Caco-2 (cell line): Measurements from ENCODE around the gene KRT83. TPM values are rescaled to one million over a fixed set of nuclear protein-coding genes. Genes with fewer than 3 reads are reported as not detected.

Source experiments
- BruUV-seq: library from RNA; stranded (reverse); fragments of 400-500 nt; replicated peaks from 2 replicates; lab custom pipeline; 2021; lab: Mats Ljungman, UMichigan
- CTCF ChIA-PET: fragments of 300-600 bp; sonication (Branson Sonifier 250); formaldehyde crosslinking; loops from one replicate; lab custom pipeline; 2022; ENCODE audit warnings: antibody characterized with exemption; lab: Charles Lee
- POLR2A ChIA-PET: fragments of 300-600 bp; sonication (Branson Sonifier 250); formaldehyde crosslinking; loops from one replicate; lab custom pipeline; 2022; ENCODE audit warnings: antibody characterized with exemption; lab: Charles Lee
- DNase-seq, 2 experiments: peaks; one replicate each; pipeline versions ENCODE4 v3.0.0 to v3.0.0-alpha.2; 2020 to 2022
- H3K27me3 ChIP-seq: replicated peaks from 2 replicates; pipeline ENCODE4 v1.6.0; 2011; ENCODE audit warnings: low read length; ENCODE audit not compliant: control insufficient read depth, insufficient read depth
- H3K36me3 ChIP-seq: 2 replicates; pipeline ENCODE4 v1.5.1; 2011; ENCODE audit warnings: low read length; ENCODE audit not compliant: control insufficient read depth, insufficient read depth
- H3K4me1 ChIP-seq: fragments of 250-450 bp; sonication (Bioruptor Pico); 2 replicates; pipeline ENCODE4 v1.5.1; 2020; ENCODE audit warnings: mild to moderate bottlenecking
- H3K4me3 ChIP-seq: 2 replicates; pipeline ENCODE4 v1.5.1; 2011; ENCODE audit warnings: low read depth, mild to moderate bottlenecking, control low read depth, low read length
- H3K9me3 ChIP-seq: fragments of 250-450 bp; sonication (Bioruptor Pico); 2 replicates; pipeline ENCODE4 v1.5.1; 2020; ENCODE audit warnings: mild to moderate bottlenecking, moderate library complexity
- H3K27ac Mint-ChIP-seq: one replicate; pipeline ENCODE4 v1.8.0; 2022; ENCODE audit warnings: mixed read lengths; ENCODE audit not compliant: unreplicated experiment
- H3K27me3 Mint-ChIP-seq: one replicate; pipeline ENCODE4 v1.8.0; 2022; ENCODE audit warnings: mixed read lengths; ENCODE audit not compliant: insufficient read depth, unreplicated experiment
- H3K36me3 Mint-ChIP-seq: one replicate; pipeline ENCODE4 v1.8.0; 2022; ENCODE audit warnings: mild to moderate bottlenecking, mixed read lengths; ENCODE audit not compliant: insufficient read depth, unreplicated experiment
- H3K4me1 Mint-ChIP-seq: one replicate; pipeline ENCODE4 v1.8.0; 2022; ENCODE audit warnings: low read depth, mixed read lengths; ENCODE audit not compliant: unreplicated experiment
- H3K4me3 Mint-ChIP-seq: one replicate; pipeline ENCODE4 v1.8.0; 2022; ENCODE audit warnings: mild to moderate bottlenecking, moderate library complexity, mixed read lengths; ENCODE audit not compliant: unreplicated experiment
- H3K9me3 Mint-ChIP-seq: one replicate; pipeline ENCODE4 v1.8.0; 2022; ENCODE audit warnings: mixed read lengths; ENCODE audit not compliant: unreplicated experiment
- intact Hi-C: fragments of 100-400 bp; cut with micrococcal nuclease; formaldehyde crosslinking; loops from one replicate; pipeline ENCODE4 v1.10.0; 2022; ENCODE audit not compliant: unreplicated experiment
- total RNA-seq: library from RNA; stranded (reverse); gene quantifications from 2 replicates; pipeline ENCODE4 v1.2.3, GENCODE V29; 2022
- TF ChIP-seq, protein P1 (sequence below), 2 experiments: fragments of 200-600 bp in 1 of 2; IDR thresholded peaks; 1 replicate in 1 of 2; 2 replicates in 1 of 2; pipeline versions ENCODE4 v1.5.1 to v1.8.0; 2011 to 2022; ENCODE audit warnings: antibody characterized with exemption in 1 of 2, control low read depth in 1 of 2, inconsistent platforms in 1 of 2, low read depth in 1 of 2, low read length in 1 of 2, mild to moderate bottlenecking in 1 of 2, moderate library complexity in 1 of 2; ENCODE audit not compliant: insufficient read depth in 1 of 2, severe bottlenecking in 1 of 2, unreplicated experiment in 1 of 2

Gene KRT83
- total RNA-seq, 1 experiment from 2014 or later = not detected

DNA sequence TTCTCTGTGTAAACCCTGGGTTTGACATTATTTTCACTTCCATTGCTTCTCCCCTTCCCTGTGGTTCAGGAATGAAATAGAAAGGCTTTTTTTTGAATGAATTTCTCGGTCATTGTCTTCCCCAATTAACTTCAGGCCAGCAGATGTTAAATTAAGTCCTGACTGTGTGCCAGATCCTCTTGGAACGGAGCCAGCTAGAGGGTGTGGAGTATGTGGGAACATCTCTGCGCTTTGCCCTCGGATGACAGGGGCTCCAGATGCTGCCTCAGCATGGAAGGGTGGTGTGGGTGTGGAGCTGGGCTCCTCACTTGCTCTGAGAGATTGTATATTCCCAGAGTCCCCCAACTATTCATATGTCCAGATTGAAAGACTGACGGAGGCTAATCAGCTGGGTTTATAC is 33.0 kb upstream of the KRT83 start:
- Mint-ChIP-seq H3K9me3 (no peaks in the 10 kb centered on the region), H3K4me3 (no peak overlapping the region), H3K4me1 (no peaks in the 10 kb centered on the region), H3K27ac (no peak overlapping the region), H3K27me3 (no peaks in the 10 kb centered on the region), H3K36me3 (no peaks in the 10 kb centered on the region)
- ChIA-PET POLR2A (no interaction called here), CTCF (no interaction called here)
- no peaks in the 10 kb centered on the region for H3K4me1 ChIP-seq
- H3K4me3 ChIP-seq = no peak overlapping the region
- TF ChIP-seq, protein P1, sequence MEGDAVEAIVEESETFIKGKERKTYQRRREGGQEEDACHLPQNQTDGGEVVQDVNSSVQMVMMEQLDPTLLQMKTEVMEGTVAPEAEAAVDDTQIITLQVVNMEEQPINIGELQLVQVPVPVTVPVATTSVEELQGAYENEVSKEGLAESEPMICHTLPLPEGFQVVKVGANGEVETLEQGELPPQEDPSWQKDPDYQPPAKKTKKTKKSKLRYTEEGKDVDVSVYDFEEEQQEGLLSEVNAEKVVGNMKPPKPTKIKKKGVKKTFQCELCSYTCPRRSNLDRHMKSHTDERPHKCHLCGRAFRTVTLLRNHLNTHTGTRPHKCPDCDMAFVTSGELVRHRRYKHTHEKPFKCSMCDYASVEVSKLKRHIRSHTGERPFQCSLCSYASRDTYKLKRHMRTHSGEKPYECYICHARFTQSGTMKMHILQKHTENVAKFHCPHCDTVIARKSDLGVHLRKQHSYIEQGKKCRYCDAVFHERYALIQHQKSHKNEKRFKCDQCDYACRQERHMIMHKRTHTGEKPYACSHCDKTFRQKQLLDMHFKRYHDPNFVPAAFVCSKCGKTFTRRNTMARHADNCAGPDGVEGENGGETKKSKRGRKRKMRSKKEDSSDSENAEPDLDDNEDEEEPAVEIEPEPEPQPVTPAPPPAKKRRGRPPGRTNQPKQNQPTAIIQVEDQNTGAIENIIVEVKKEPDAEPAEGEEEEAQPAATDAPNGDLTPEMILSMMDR (IDR thresholded peaks at IDR 0.05; ENCODE audit: insufficient read depth in 1 of 2, low read depth in 1 of 2, low read length in 1 of 2, severe bottlenecking in 1 of 2, unreplicated experiment in 1 of 2) = no peak
- DNase-seq = peak in 1 of 2 experiments; percentile 5
- no peaks in the 10 kb centered on the region for H3K36me3 ChIP-seq
- H3K27me3 ChIP-seq = no peaks in the 10 kb centered on the region
- no TSS peak for BruUV-seq
- H3K9me3 ChIP-seq = no peaks in the 10 kb centered on the region
- intact Hi-C loops = no loop called here

DNA sequence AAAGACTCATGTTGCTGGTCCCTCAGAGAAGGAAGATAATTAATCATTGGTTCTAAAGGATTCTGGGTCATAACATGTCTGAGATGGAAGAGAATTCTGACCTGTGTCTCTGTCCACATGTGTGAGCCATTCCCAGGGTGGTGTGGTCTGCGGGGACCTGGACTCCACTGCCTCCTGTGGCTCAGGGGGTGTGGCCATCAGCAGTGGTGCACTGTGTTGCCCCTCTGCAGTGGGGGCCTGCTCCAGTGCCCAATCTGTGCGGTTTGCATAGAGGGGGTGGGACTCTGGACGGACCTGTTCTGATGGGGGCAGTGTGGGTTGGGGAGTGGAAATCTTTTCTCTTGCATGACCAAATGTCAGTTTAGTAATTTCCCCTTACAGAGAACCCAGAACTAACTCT is 32.6 kb upstream of the KRT83 start:
- Mint-ChIP-seq H3K9me3 (no peaks in the 10 kb centered on the region), H3K4me3 (no peak overlapping the region), H3K27ac (no peak overlapping the region), H3K27me3 (no peaks in the 10 kb centered on the region), H3K36me3 (no peaks in the 10 kb centered on the region), H3K4me1 (no peaks in the 10 kb centered on the region)
- Histone ChIP-seq H3K4me3 (no peak overlapping the region), H3K27me3 (no peaks in the 10 kb centered on the region), H3K4me1 (no peaks in the 10 kb centered on the region), H3K36me3 (no peaks in the 10 kb centered on the region), H3K9me3 (no peaks in the 10 kb centered on the region)
- ChIA-PET POLR2A (no interaction called here), CTCF (no interaction called here)
- TF ChIP-seq, protein P1 (IDR thresholded peaks at IDR 0.05; ENCODE audit: insufficient read depth in 1 of 2, low read depth in 1 of 2, low read length in 1 of 2, severe bottlenecking in 1 of 2, unreplicated experiment in 1 of 2) = no peak
- intact Hi-C loops = no loop called here
- BruUV-seq = no TSS peak
- no peak for DNase-seq

DNA sequence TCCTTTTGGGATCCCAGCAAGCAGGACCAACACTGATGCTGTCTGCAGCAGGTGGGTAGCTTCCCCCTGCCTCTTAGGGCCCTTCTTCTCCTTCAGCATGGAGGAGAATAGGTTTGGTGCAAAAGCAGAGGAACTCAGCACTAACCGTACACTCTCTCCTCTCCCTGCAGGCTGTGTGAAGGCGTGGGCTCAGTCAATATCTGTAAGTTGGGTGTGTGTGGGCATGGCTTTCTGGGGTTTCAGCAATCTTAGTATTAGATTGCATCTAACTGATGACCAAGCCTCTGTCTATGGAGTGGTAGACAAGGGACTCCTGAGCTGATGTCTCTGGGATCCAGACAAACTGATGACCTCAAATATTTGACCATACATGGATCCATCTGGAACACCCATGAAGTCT is 31.8 kb upstream of the KRT83 start:
- intact Hi-C loops = no loop called here
- Mint-ChIP-seq H3K27me3 (no peaks in the 10 kb centered on the region), H3K36me3 (no peaks in the 10 kb centered on the region), H3K9me3 (no peaks in the 10 kb centered on the region), H3K4me3 (no peak overlapping the region), H3K27ac (no peak overlapping the region), H3K4me1 (no peaks in the 10 kb centered on the region)
- no peaks in the 10 kb centered on the region for H3K4me1 ChIP-seq
- POLR2A ChIA-PET = no interaction called here
- BruUV-seq = no TSS peak
- H3K36me3 ChIP-seq = no peaks in the 10 kb centered on the region
- no peak overlapping the region for H3K4me3 ChIP-seq
- no peaks in the 10 kb centered on the region for H3K27me3 ChIP-seq
- DNase-seq = no peak
- TF ChIP-seq, protein P1 (IDR thresholded peaks at IDR 0.05; ENCODE audit: insufficient read depth in 1 of 2, low read depth in 1 of 2, low read length in 1 of 2, severe bottlenecking in 1 of 2, unreplicated experiment in 1 of 2) = no peak
- CTCF ChIA-PET = no interaction called here
- H3K9me3 ChIP-seq = no peaks in the 10 kb centered on the region
